Gastrocnemius medialis (tissue), 4 donors: Measurements from ENCODE around the gene HSPG2. TPM values are rescaled to one million over a fixed set of nuclear protein-coding genes. Genes with fewer than 3 reads are reported as not detected.

Experiments used
- ATAC-seq, 2 donors: fragments of 150-250 bp; one replicate each; pipeline ENCODE4 v1.9.1; 2016
- DNase-seq, 2 donors: peaks; one replicate each; pipeline ENCODE4 v3.0.0-alpha.2; 2019
- H3K27ac ChIP-seq, 4 donors: fragments of 200-600 bp; sonication (generic); 1 replicate in 1 of 4; 2 replicates in 3 of 4; pipeline ENCODE4 v1.5.1; 2016 to 2018; ENCODE audit warnings: mild to moderate bottlenecking in 2 of 4, moderate library complexity in 1 of 4
- H3K27me3 ChIP-seq, 3 donors: fragments of 200-600 bp; sonication (generic) in 2 of 3; 1 replicate in 1 of 3; 2 replicates in 2 of 3; pipeline versions ENCODE4 v1.5.1 to v1.6.0; 2016 to 2019; ENCODE audit warnings: mild to moderate bottlenecking in 1 of 3, moderate library complexity in 1 of 3
- H3K36me3 ChIP-seq, 2 donors: fragments of 200-600 bp; sonication (generic) in 1 of 2; one replicate each; pipeline ENCODE4 v1.5.1; 2017 to 2018
- H3K4me1 ChIP-seq, 2 donors: fragments of 200-600 bp; sonication (generic) in 1 of 2; one replicate each; pipeline ENCODE4 v1.5.1; 2016 to 2017; ENCODE audit warnings: mild to moderate bottlenecking in 2 of 2
- H3K4me3 ChIP-seq, 4 donors: fragments of 200-600 bp; sonication (generic) in 3 of 4; 1 replicate in 1 of 4; 2 replicates in 3 of 4; pipeline ENCODE4 v1.5.1; 2016 to 2019; ENCODE audit warnings: mild to moderate bottlenecking in 2 of 4
- H3K9me3 ChIP-seq, 3 donors: fragments of 200-600 bp; sonication (generic) in 2 of 3; 1 replicate in 1 of 3; 2 replicates in 2 of 3; pipeline ENCODE4 v1.5.1; 2016 to 2019
- CTCF ChIP-seq, 5 experiments: fragments of 450-650 bp in 3 of 5; fragments of 200-600 bp in 2 of 5; sonication (generic) in 2 of 5; IDR thresholded peaks in 4 of 5; conservative IDR thresholded peaks in 1 of 5; 1 replicate in 4 of 5; 2 replicates in 1 of 5; pipeline ENCODE4 v1.5.1; 2016 to 2019; ENCODE audit warnings: antibody characterized with exemption in 5 of 5, mild to moderate bottlenecking in 3 of 5, moderate library complexity in 3 of 5
- POLR2A ChIP-seq, 2 donors: fragments of 450-650 bp; IDR thresholded peaks; one replicate each; pipeline ENCODE4 v1.6.1; 2017; ENCODE audit warnings: antibody characterized with exemption in 2 of 2, mild to moderate bottlenecking in 2 of 2, moderate library complexity in 2 of 2
- in situ Hi-C, 4 donors: fragments of 200-750 bp; cut with MboI; loops; one replicate each; pipeline versions ENCODE4 v1.15.0 to v1.8.0; 2017; ENCODE audit warnings: low sequenced_read_pairs in 4 of 4
- intact Hi-C: fragments of 100-400 bp; cut with DNase I; formaldehyde crosslinking; loops from one replicate; pipeline ENCODE4 v1.15.1; 2023; ENCODE audit warnings: low total_unique reads
- total RNA-seq, 4 donors: library from RNA; depleted of rRNA; stranded (reverse); fragments of >200 nt; gene quantifications; one replicate each; pipeline versions ENCODE4 v1.1.0 to v1.2.3, GENCODE V29; 2016

The HSPG2 gene
- total RNA-seq, 4 donors from 2014 or later = 68.9 to 108 (median 83.5) TPM

- TF ChIP-seq CTCF (IDR thresholded peaks at IDR 0.05 in 4 of 5, conservative IDR thresholded peaks at IDR 0.05 in 1 of 5) = no peak
- no peak for TF ChIP-seq POLR2A (IDR thresholded peaks at IDR 0.05)
- Histone ChIP-seq H3K9me3 (no peaks in the 10 kb centered on the region), H3K27me3 (no peaks in the 10 kb centered on the region), H3K27ac (no peak overlapping the region), H3K36me3 (no peaks in the 10 kb centered on the region), H3K4me1 (peaks cover 3 to 5% of the 10 kb centered on the region in 2 donors), H3K4me3 (no peak overlapping the region)
- DNase-seq (no peak), ATAC-seq (no peak)
- in situ Hi-C loops (loop anchor here in 1 of 4 donors (25.0 kb wide), 1 partner anchor 189 kb away; no protein-coding TSS in a partner anchor), intact Hi-C loops (no loop called here)
Measured at GRCh38 chr1:21773585-21773984, 163.5 kb downstream of the HSPG2 start.

Other genes with a start within 250 kb of the HSPG2 start
- gene USP48, start 154.2 kb downstream of the HSPG2 start, total RNA-seq = 10 to 100 TPM; 11.5 to 24.4 (median 14.5) TPM
- gene LDLRAD2, start 125.0 kb downstream of the HSPG2 start, total RNA-seq = not detected
- gene CELA3B, start 39.7 kb upstream of the HSPG2 start, total RNA-seq = not detected
- gene CELA3A, start 64.3 kb upstream of the HSPG2 start, total RNA-seq = not detected
- gene CDC42, start 115.4 kb upstream of the HSPG2 start, total RNA-seq = 100 to 1,000 TPM in 3 of 4 donors, 10 to 100 TPM in 1; 77.0 to 111 (median 108) TPM
- 1 to 10 TPM in 1 of 4 donors, under 1 TPM in 1, not detected in 2; 0.42 to 1.1 TPM for gene WNT4, start 205.8 kb upstream of the HSPG2 start, total RNA-seq